Transverse colon (tissue), 4 donors: Measurements from ENCODE around the gene PRKCA. TPM values are rescaled to one million over a fixed set of nuclear protein-coding genes. Genes with fewer than 3 reads are reported as not detected.
A peak's percentile ranks its signal among the peaks of the same experiment; 100 is the strongest.
"Not testable (repeated sequence)": the region's sequence is repeated elsewhere in the genome, so short reads cannot be mapped to it uniquely, and the experiment has no call there.

ENCODE experiments used
- DNase-seq: peaks from one replicate; pipeline ENCODE4 v3.0.0-alpha.2; 2019
- H3K27ac ChIP-seq, 4 donors: fragments of 200-600 bp; sonication (generic); 2 replicates each; pipeline ENCODE4 v1.5.1; 2016 to 2018; ENCODE audit warnings: inconsistent platforms in 4 of 4
- H3K27me3 ChIP-seq: fragments of 200-600 bp; sonication (generic); 2 replicates; pipeline ENCODE4 v1.5.1; 2017; ENCODE audit warnings: inconsistent platforms
- H3K36me3 ChIP-seq, 4 donors: fragments of 200-600 bp; sonication (generic); 2 replicates each; pipeline ENCODE4 v1.5.1; 2017 to 2019; ENCODE audit warnings: inconsistent platforms in 4 of 4
- H3K4me1 ChIP-seq, 4 donors: fragments of 200-600 bp; sonication (generic); 2 replicates each; pipeline ENCODE4 v1.5.1; 2017 to 2020; ENCODE audit warnings: inconsistent platforms in 4 of 4
- H3K4me3 ChIP-seq, 4 donors: fragments of 200-600 bp; sonication (generic); 1 replicate in 1 of 4; 2 replicates in 3 of 4; pipeline versions ENCODE4 v1.5.1 to v1.6.1; 2017 to 2019; ENCODE audit warnings: inconsistent platforms in 4 of 4
- H3K9me3 ChIP-seq, 2 donors: fragments of 200-600 bp; sonication (generic); 2 replicates each; pipeline ENCODE4 v1.5.1; 2017 to 2019; ENCODE audit warnings: inconsistent platforms in 2 of 2
- EP300 ChIP-seq: sonication (generic); formaldehyde crosslinking; IDR thresholded peaks from one replicate; pipeline ENCODE4 v1.6.1; 2017; ENCODE audit warnings: antibody characterized with exemption, low read depth
- POLR2A ChIP-seq: fragments of 450-650 bp; IDR thresholded peaks from one replicate; pipeline ENCODE4 v1.6.1; 2016; ENCODE audit warnings: antibody characterized with exemption, mild to moderate bottlenecking, moderate library complexity
- POLR2AphosphoS5 ChIP-seq, 3 donors: sonication (generic); formaldehyde crosslinking; IDR thresholded peaks; one replicate each; pipeline ENCODE4 v1.6.1; 2016; ENCODE audit warnings: antibody characterized with exemption in 3 of 3
- WGBS, 2 donors: methylation state at CpG; one replicate each; pipeline ENCODE4 v1.1.5; 2018; ENCODE audit warnings: low coverage in 1 of 2; 5-methylcytosine and 5-hydroxymethylcytosine counted together
- in situ Hi-C, 4 donors: fragments of 200-750 bp; cut with MboI; loops; one replicate each; pipeline versions ENCODE4 v1.15.0 to v1.15.1; 2017; ENCODE audit warnings: low sequenced_read_pairs in 3 of 4, low pct_ligation_motif_present in 1 of 4, low pct_unique_long_range_greater_than_20kb in 1 of 4
- intact Hi-C: fragments of 100-400 bp; cut with DNase I; formaldehyde crosslinking; loops from one replicate; pipeline ENCODE4 v1.15.1; 2023; ENCODE audit warnings: low total_unique reads
- total RNA-seq, 4 donors: library from RNA; depleted of rRNA; stranded (reverse); fragments of >200 nt; gene quantifications; one replicate each; pipeline ENCODE4 v1.1.0, GENCODE V29; 2016
- TF ChIP-seq, protein P1 (sequence below), 5 experiments: fragments of 200-600 bp in 3 of 5; fragments of 450-650 bp in 2 of 5; sonication (generic) in 3 of 5; IDR thresholded peaks; 1 replicate in 2 of 5; 2 replicates in 3 of 5; pipeline ENCODE4 v1.5.1; 2016 to 2017; ENCODE audit warnings: antibody characterized with exemption in 5 of 5, inconsistent platforms in 3 of 5, mild to moderate bottlenecking in 2 of 5, moderate library complexity in 1 of 5

Gene PRKCA
- total RNA-seq, 4 donors from 2014 or later: 16.1 to 49.7 (median 31.7) TPM

DNA sequence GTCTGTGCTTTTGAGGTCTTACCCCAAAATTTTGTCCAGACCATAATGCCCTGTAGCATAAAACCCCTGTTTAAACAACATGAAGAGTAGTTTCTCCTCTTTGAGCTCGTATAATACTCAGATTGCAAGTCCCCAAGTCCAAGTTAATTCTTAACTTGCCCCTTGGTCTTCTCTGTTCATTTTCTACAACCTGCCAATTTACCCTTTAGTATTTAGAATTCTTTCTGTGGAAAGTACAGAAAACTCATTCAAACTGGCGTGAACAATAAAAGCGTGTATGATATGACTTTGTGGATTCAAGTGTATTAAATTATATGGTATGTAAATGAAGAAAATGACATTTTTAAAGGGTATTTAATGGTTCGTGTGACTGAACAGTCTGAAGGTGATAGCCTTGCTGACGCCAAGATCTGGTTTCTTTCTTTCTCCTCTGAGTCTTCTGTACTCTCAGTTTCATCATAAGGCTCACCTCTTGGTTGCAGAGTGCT lies 185.6 kb downstream of the PRKCA start:
- Histone ChIP-seq H3K27me3 (no peaks in the 10 kb centered on the region), H3K36me3 (no peaks in the 10 kb centered on the region), H3K4me1 (peaks cover 0 to 18% (median 4%) of the 10 kb centered on the region in 4 donors), H3K4me3 (no peak overlapping the region), H3K9me3 (no peaks in the 10 kb centered on the region), H3K27ac (peak overlapping the region in 3 of 4 donors; percentile 10 to 45 (median 22))
- in situ Hi-C loops (no loop called here), intact Hi-C loops (no loop called here)
- DNase-seq: no peak
- WGBS, 2 donors: 47 to 61% methylated on average over 5 of the region's 5 CpGs
- TF ChIP-seq POLR2AphosphoS5 (IDR thresholded peaks at IDR 0.05) (no peak), POLR2A (no peak), EP300 (no peak)
- TF ChIP-seq, protein P1, sequence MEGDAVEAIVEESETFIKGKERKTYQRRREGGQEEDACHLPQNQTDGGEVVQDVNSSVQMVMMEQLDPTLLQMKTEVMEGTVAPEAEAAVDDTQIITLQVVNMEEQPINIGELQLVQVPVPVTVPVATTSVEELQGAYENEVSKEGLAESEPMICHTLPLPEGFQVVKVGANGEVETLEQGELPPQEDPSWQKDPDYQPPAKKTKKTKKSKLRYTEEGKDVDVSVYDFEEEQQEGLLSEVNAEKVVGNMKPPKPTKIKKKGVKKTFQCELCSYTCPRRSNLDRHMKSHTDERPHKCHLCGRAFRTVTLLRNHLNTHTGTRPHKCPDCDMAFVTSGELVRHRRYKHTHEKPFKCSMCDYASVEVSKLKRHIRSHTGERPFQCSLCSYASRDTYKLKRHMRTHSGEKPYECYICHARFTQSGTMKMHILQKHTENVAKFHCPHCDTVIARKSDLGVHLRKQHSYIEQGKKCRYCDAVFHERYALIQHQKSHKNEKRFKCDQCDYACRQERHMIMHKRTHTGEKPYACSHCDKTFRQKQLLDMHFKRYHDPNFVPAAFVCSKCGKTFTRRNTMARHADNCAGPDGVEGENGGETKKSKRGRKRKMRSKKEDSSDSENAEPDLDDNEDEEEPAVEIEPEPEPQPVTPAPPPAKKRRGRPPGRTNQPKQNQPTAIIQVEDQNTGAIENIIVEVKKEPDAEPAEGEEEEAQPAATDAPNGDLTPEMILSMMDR (IDR thresholded peaks at IDR 0.05): no peak

DNA sequence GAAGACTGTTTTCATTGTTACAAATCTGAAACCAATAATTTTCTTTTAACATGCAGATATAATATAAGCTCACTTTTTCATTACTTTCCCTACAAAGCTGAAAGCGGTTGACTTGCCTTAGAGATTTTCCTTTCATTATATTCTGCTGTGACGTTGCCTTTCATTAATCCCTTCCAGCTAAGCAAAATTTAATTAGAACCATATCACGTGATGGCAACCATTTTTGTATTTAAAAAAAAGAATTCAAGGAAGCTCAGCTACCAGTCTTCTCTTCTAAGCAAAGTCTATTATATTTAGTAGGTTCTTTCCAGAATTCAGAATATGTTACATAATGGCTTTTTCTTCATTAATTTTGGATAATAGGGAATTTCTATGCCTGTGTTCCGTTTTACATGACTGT lies 186.5 kb downstream of the PRKCA start:
- no peak overlapping the region for H3K4me3 ChIP-seq
- H3K27me3 ChIP-seq: no peaks in the 10 kb centered on the region
- H3K4me1 ChIP-seq: peaks cover 0 to 18% (median 4%) of the 10 kb centered on the region in 4 donors
- TF ChIP-seq, protein P1 (IDR thresholded peaks at IDR 0.05): no peak
- TF ChIP-seq POLR2AphosphoS5 (IDR thresholded peaks at IDR 0.05) (no peak), POLR2A (no peak), EP300 (no peak)
- no peak overlapping the region for H3K27ac ChIP-seq
- in situ Hi-C loops (no loop called here), intact Hi-C loops (no loop called here)
- no peaks in the 10 kb centered on the region for H3K9me3 ChIP-seq
- H3K36me3 ChIP-seq: no peaks in the 10 kb centered on the region
- no peak for DNase-seq
- WGBS, 2 donors: 81 to 82% methylated on average over 4 of the region's 4 CpGs

DNA sequence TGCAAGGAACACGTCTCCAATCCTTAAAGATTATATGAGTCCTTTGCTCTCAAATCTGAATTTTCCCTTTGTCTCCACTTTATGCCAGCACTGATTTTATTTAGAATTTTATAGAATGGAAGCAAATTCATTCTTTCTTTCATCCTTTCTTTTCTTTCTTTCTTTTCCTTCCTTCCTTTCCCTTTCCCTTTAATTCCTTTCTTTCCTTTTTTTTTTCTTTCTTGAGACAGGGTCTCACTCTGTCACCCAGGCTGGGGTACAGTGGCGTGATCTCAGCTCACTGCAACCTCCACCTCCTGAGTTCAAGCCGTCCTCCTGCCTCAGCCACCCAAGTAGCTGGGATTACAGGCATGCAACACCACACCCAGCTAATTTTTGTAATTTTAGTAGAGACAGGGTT lies 187.2 kb downstream of the PRKCA start:
- in situ Hi-C loops, H3K4me3 ChIP-seq, DNase-seq, intact Hi-C loops, H3K36me3 ChIP-seq, H3K9me3 ChIP-seq, H3K27ac ChIP-seq, H3K27me3 ChIP-seq: not testable (repeated sequence)
- WGBS, 2 donors: 64 to 93% methylated on average over 1 to 3 of the region's 3 CpGs
- peaks cover 0 to 18% (median 4%) of the 10 kb centered on the region in 4 donors for H3K4me1 ChIP-seq

DNA sequence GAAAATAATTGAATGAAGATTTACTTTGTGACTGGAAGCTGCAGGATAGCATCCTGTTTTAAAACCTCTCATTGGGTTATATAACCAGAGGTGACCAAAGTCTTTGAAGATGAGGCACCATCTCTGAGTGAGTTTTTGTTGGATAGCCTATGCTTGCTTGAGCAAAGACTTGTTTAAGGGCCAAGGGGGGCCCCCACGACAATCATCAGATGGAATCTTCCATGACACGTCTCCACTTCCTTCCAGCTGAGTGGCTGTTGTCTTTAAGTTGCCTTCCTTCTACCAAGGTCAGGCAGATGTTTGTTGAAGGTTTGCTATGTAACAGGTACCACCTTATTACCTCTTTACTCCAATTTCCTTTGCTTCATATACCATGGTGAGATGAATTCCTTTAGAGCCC lies 188.8 kb downstream of the PRKCA start:
- no peak overlapping the region for H3K27ac ChIP-seq

More for the DNA sequence above, 188.8 kb downstream of the PRKCA start:
- TF ChIP-seq POLR2AphosphoS5 (IDR thresholded peaks at IDR 0.05): no peak
- no peak for TF ChIP-seq EP300
- TF ChIP-seq POLR2A: no peak
- TF ChIP-seq, protein P1 (IDR thresholded peaks at IDR 0.05): no peak
- peaks cover 0 to 19% (median 8%) of the 10 kb centered on the region in 4 donors for H3K4me1 ChIP-seq
- H3K36me3 ChIP-seq: no peaks in the 10 kb centered on the region
- DNase-seq: no peak
- WGBS, 2 donors: 59 to 94% methylated on average over 2 of the region's 2 CpGs
- no peaks in the 10 kb centered on the region for H3K27me3 ChIP-seq
- no peak overlapping the region for H3K4me3 ChIP-seq
- no peaks in the 10 kb centered on the region for H3K9me3 ChIP-seq
- in situ Hi-C loops (no loop called here), intact Hi-C loops (no loop called here)
